Lung (tissue), 12 donors: ENCODE data around the gene FAM222B. TPM values are rescaled to one million over a fixed set of nuclear protein-coding genes. Genes with fewer than 3 reads are reported as not detected.

Experiments
- ATAC-seq: fragments of 200-7000 bp; cut with Tn5 transposase; one replicate; pipeline ENCODE4 v1.9.1; 2020; ENCODE audit warnings: moderate number of reproducible peaks; ENCODE audit not compliant: insufficient read depth, low FRiP score
- DNase-seq, 3 donors: peaks; one replicate each; pipeline ENCODE4 v3.0.0-alpha.2; 2013 to 2017
- H3K27ac ChIP-seq, 2 donors: one replicate each; pipeline ENCODE4 v1.5.1; 2013; ENCODE audit warnings: mild to moderate bottlenecking in 2 of 2, moderate library complexity in 2 of 2, control low read depth in 1 of 2, inconsistent platforms in 1 of 2, low read depth in 1 of 2, low read length in 1 of 2
- H3K27me3 ChIP-seq, 3 donors: one replicate each; pipeline ENCODE4 v1.5.1; 2013; ENCODE audit warnings: low read length in 2 of 3; ENCODE audit not compliant: control insufficient read depth in 3 of 3, insufficient read depth in 3 of 3
- H3K36me3 ChIP-seq, 4 donors: one replicate each; pipeline ENCODE4 v1.5.1; 2013; ENCODE audit warnings: low read length in 4 of 4, mild to moderate bottlenecking in 1 of 4, moderate library complexity in 1 of 4; ENCODE audit not compliant: control insufficient read depth in 4 of 4, insufficient read depth in 4 of 4
- H3K4me1 ChIP-seq, 5 donors: one replicate each; pipeline ENCODE4 v1.5.1; 2013; ENCODE audit warnings: low read length in 5 of 5, mild to moderate bottlenecking in 2 of 5, moderate library complexity in 1 of 5; ENCODE audit not compliant: control insufficient read depth in 5 of 5, insufficient read depth in 5 of 5
- H3K4me3 ChIP-seq: one replicate; pipeline ENCODE4 v1.5.1; 2013; ENCODE audit warnings: mild to moderate bottlenecking, control low read depth, moderate library complexity
- H3K9ac ChIP-seq, 2 donors: one replicate each; pipeline ENCODE4 v1.5.1; 2013; ENCODE audit warnings: low read length in 2 of 2, control low read depth in 1 of 2; ENCODE audit not compliant: insufficient read depth in 1 of 2
- H3K9me3 ChIP-seq, 4 donors: one replicate each; pipeline ENCODE4 v1.5.1; 2013; ENCODE audit warnings: low read length in 3 of 4, mild to moderate bottlenecking in 1 of 4, moderate library complexity in 1 of 4; ENCODE audit not compliant: control insufficient read depth in 4 of 4, insufficient read depth in 3 of 4
- WGBS, 2 donors: extraction: QIAGEN DNeasy Blood & Tissue Kit; methylation state at CpG; one replicate each; pipeline ENCODE4 v1.1.7; 2013; 5-methylcytosine and 5-hydroxymethylcytosine counted together
- polyA plus RNA-seq, 2 donors: library from polyadenylated mRNA; stranded (reverse); fragments of 200-250 nt; gene quantifications; one replicate each; pipeline ENCODE4 v1.2.1, GENCODE V29; 2013
- total RNA-seq, 2 donors: library from RNA; depleted of rRNA in 1 of 2; stranded (reverse); fragments of >200 nt in 1 of 2; gene quantifications; one replicate each; pipeline ENCODE4 v1.2.1, GENCODE V29; 2014 to 2021
- TF ChIP-seq, protein P1 (sequence below): IDR thresholded peaks from 2 replicates; pipeline ENCODE4 v1.5.1; 2012; ENCODE audit warnings: mild to moderate bottlenecking; ENCODE audit errors: control extremely low read depth, extremely low read depth
- donor health status: control.
- donor health status: control.
- donor health status: Bipolar disorder and iron deficiency.
- donor health status: healthy.
- donor health status: DM: yes; HTN: yes; CAD: no.

FAM222B gene
- total and polyA plus RNA-seq, 4 donors, result 8.3 to 17.7 (median 9.2) TPM

DNA sequence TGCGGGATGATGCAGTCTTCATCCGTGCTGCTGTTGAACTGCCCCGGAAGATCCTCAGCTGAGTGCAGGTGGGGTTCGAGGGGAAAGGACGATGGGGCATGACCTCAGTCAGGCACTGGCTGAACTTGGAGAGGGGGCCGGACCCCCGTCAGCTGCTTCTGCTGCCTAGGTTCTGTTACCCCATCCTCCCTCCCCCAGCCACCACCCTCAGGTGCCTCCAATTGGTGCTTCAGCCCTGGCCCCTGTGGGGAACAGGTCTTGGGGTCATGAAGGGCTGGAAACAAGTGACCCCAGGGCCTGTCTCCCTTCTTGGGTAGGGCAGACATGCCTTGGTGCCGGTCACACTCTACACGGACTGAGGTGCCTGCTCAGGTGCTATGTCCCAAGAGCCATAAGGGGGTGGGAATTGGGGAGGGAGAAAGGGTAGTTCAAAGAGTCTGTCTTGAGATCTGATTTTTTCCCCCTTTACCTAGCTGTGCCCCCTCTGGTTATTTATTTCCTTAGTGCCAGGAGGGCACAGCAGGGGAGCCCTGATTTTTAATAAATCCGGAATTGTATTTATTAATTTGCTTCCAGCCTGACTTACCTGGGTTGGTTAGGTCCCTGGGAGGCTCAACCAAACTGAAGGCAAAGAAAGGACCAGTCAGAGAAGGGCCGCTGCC lies 92.9 kb downstream of the FAM222B start:
- TF ChIP-seq, protein P1, sequence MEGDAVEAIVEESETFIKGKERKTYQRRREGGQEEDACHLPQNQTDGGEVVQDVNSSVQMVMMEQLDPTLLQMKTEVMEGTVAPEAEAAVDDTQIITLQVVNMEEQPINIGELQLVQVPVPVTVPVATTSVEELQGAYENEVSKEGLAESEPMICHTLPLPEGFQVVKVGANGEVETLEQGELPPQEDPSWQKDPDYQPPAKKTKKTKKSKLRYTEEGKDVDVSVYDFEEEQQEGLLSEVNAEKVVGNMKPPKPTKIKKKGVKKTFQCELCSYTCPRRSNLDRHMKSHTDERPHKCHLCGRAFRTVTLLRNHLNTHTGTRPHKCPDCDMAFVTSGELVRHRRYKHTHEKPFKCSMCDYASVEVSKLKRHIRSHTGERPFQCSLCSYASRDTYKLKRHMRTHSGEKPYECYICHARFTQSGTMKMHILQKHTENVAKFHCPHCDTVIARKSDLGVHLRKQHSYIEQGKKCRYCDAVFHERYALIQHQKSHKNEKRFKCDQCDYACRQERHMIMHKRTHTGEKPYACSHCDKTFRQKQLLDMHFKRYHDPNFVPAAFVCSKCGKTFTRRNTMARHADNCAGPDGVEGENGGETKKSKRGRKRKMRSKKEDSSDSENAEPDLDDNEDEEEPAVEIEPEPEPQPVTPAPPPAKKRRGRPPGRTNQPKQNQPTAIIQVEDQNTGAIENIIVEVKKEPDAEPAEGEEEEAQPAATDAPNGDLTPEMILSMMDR, result no peak

DNA sequence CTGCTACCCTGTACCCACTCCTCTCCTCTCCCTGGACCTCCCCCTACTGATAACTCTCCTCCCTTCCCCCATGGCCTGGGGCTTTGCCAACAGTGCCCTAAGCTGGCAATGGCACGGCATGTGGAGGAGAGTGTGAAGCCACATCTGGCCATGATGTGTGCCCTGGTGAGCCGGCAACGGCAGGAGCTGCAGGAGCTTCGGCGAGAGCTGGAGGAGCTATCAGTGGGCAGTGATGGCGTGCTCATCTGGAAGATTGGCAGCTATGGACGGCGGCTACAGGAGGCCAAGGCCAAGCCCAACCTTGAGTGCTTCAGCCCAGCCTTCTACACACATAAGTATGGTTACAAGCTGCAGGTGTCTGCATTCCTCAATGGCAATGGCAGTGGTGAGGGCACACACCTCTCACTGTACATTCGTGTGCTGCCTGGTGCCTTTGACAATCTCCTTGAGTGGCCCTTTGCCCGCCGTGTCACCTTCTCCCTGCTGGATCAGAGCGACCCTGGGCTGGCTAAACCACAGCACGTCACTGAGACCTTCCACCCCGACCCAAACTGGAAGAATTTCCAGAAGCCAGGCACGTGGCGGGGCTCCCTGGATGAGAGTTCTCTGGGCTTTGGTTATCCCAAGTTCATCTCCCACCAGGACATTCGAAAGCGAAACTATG lies 93.6 kb downstream of the FAM222B start:
- WGBS, 2 donors, result 62 to 87% methylated on average over 18 of the region's 18 CpGs
- no peak overlapping the region for H3K4me3 ChIP-seq
- peaks cover 0 to 37% (median 16%) of the 10 kb centered on the region in 5 donors for H3K4me1 ChIP-seq
- no peak for DNase-seq
- no peak overlapping the region for H3K9ac ChIP-seq
- peak overlapping the region in 1 of 2 donors; percentile 43 for H3K27ac ChIP-seq
- TF ChIP-seq, protein P1, result no peak
- H3K36me3 ChIP-seq, result peaks cover 0 to 44% (median 25%) of the 10 kb centered on the region in 4 donors
- H3K9me3 ChIP-seq, result no peaks in the 10 kb centered on the region
- ATAC-seq, result no peak
- H3K27me3 ChIP-seq, result no peaks in the 10 kb centered on the region

More for the DNA sequence above, 92.9 kb downstream of the FAM222B start:
- Histone ChIP-seq H3K27ac (peak overlapping the region in 1 of 2 donors; percentile 43), H3K27me3 (no peaks in the 10 kb centered on the region), H3K9me3 (no peaks in the 10 kb centered on the region), H3K4me3 (no peak overlapping the region), H3K9ac (no peak overlapping the region), H3K4me1 (peaks cover 0 to 37% (median 16%) of the 10 kb centered on the region in 5 donors), H3K36me3 (peaks cover 0 to 44% (median 25%) of the 10 kb centered on the region in 4 donors)
- ATAC-seq (no peak), DNase-seq (no peak)
- 54 to 65% methylated on average over 10 to 11 of the region's 11 CpGs for WGBS, 2 donors

DNA sequence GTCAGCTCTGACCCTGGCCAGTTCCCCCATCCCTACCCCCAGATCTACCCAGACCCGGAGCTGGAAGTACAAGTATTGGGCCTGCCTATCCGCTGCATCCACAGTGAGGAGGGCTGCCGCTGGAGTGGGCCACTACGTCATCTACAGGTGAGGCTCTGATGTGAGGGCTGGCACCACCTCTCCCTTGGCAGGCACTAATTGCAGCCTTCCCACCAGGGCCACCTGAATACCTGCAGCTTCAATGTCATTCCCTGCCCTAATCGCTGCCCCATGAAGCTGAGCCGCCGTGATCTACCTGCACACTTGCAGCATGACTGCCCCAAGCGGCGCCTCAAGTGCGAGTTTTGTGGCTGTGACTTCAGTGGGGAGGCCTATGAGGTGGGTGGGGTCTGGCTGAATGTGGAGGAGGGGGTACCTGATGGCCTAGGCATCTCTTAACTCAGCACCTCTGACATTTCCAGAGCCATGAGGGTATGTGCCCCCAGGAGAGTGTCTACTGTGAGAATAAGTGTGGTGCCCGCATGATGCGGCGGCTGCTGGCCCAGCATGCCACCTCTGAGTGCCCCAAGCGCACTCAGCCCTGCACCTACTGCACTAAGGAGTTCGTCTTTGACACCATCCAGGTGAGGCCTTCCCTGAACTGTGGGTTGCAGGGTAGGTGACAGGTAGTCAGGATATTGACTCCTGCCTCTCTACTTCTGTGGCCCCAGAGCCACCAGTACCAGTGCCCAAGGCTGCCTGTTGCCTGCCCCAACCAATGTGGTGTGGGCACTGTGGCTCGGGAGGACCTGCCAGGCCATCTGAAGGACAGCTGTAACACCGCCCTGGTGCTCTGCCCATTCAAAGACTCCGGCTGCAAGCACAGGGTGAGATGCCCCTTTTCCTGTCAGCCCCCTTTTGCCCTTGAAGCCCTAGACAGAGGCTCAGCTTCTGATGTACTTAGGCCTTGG lies 94.5 kb downstream of the FAM222B start:
- peaks cover 0 to 44% (median 25%) of the 10 kb centered on the region in 4 donors for H3K36me3 ChIP-seq
- DNase-seq, result no peak
- H3K4me3 ChIP-seq, result no peak overlapping the region
- H3K9ac ChIP-seq, result no peak overlapping the region
- 77 to 93% methylated on average over 18 of the region's 18 CpGs for WGBS, 2 donors
- H3K9me3 ChIP-seq, result no peaks in the 10 kb centered on the region
- TF ChIP-seq, protein P1, result no peak
- no peak for ATAC-seq
- H3K27ac ChIP-seq, result peak overlapping the region in 1 of 2 donors; percentile 29
- no peaks in the 10 kb centered on the region for H3K27me3 ChIP-seq
- H3K4me1 ChIP-seq, result peaks cover 0 to 42% (median 16%) of the 10 kb centered on the region in 5 donors
